GM18870 (cell line): ENCODE measurements around the gene TTYH3.
A peak's percentile ranks its signal among the peaks of the same experiment; 100 is the strongest.
"Not testable (repeated sequence)": the region's sequence is repeated elsewhere in the genome, so short reads cannot be mapped to it uniquely, and the experiment has no call there.

Experiments
- ATAC-seq: cut with Tn5 transposase; IDR thresholded peaks from one replicate; pipeline ENCODE4 v1.9.1; 2021; ENCODE audit warnings: moderate library complexity; ENCODE audit not compliant: unreplicated experiment

TTYH3 gene

DNA sequence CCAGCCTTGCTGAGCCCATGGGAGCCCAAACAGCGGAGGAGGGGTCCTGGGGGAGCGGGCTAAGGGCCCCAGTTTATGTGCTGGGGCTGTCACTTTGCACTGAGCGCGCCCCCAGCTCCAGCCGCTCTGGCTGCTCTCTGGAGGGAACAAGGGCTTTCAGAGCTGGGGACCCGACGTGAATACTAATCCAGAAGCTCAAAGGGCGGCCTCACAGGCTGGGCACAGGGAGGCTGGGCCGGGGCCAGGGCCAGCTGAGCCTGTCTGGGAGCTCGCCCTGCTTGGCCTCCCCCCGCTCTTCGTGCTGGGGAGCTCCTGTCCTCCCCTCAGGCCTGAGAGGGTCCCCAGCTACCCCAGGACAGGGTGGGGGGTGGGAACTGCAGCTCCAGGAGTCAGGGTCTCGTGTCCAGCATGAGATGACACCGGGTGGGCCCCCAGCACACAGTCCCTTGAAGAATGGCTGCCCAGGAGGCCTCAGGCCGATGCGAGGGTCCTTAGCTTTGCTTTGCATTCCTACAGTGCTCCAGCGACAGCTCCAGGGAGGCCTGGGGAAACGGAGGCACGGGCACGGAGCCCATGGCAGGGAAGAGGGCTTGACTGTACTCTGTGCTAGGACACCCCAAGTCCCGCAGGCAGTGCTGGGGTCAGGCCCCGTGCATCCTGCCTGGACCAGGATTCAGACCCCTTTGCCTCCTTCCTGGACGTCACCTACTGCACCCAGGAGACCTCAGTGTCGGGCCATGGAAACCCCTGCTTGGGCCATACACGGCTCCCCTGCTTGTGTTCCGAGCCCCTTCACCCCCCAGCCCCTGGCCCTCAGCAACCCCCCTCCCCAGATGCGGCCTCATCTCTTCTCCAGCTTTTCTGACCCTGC lies 50.4 kb downstream of the TTYH3 start:
- no peak for ATAC-seq

DNA sequence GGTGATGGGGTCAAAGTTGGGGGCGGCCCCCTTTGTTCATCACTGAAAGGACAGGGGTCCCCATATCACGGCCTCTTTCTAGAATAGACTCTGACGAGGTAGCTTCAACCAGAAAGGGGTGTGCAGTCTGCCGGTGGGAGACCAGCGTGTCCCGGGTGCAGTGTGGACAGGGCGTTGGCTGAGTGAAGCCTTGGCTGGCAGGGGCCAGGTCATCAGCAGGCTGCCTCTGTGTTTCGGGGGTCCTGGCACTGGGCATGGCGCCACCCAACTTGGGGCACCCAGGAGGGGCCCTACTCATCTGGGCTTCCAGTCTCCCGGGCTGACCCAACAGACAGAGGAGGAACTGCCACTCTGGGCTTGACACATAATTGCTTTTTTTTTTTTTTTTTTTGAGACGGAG lies 52.7 kb downstream of the TTYH3 start:
- no peak for ATAC-seq

DNA sequence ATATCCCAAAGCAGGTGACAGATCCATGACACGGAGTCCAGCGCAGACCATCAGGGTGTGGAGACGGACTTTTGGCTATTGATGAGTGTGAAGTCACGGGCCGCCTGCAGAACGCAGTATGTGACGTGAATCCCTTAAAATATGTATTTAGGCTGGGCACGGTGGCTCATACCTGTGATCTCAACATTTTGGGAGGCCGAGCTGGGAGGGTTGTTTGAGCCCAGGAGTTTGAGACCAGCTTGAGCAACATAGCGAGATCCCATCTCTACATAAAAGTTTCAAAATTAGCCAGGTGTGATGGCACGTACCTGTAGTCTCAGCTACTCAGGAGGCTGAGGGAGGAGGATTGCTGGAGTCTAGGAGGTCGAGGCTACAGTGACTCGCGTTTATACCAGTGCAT lies 54.3 kb downstream of the TTYH3 start:
- ATAC-seq = no peak

DNA sequence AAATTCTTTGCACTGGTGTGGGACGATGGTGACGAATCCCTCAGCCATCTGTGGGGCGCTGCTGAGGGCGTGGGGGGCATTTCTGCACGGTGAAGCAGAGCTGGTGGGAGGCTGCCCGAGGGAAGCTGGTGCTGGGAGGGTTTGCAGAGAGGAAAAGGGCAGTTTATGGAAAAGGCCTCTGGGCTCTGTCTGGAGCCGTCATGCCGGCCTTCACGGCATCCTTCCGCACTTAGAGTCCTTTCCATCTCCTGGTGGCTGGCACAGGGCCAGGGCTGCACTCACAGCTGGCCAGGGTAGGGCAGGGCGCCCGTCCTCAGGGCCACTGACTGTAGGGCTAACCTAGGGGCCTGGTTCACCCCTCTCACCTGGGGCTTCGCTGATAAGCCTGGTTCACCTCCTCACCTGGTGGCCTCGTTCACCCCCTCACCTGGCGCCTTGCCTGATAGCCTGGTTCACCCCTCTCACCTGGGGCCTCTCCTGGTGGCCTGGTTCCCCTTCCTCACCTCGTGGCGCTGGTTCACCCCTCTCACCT lies 55.6 kb downstream of the TTYH3 start:
- no peak for ATAC-seq

DNA sequence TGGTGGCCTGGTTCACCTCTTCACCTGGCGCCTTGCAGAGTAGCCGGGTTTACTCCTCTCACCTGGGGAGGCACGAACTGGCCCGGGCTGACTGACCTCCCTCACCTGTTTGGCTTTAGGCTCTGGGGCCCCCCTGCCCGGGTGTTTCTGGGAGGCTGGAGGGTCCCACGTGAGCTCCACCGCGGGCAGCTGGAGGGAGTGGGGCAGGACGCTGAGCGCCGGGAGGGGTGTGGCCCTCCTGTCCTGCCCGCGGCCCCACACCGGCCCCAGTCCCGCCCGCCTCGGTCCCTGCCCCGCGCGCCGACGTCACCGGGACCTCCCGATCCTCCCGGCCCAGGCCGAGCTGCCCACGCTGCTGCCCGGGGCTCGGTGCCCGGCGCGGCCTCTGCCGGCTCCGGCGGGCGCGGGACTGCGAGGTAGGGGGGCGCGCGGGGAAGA lies 56.1 kb downstream of the TTYH3 start, which contains the start of gene AMZ1:
Gene AMZ1, plus strand, starts transcription at position 322 of the 438 bp plus-strand sequence. CDS start 12,250 bp downstream, outside the sequence.
- no peak for ATAC-seq

DNA sequence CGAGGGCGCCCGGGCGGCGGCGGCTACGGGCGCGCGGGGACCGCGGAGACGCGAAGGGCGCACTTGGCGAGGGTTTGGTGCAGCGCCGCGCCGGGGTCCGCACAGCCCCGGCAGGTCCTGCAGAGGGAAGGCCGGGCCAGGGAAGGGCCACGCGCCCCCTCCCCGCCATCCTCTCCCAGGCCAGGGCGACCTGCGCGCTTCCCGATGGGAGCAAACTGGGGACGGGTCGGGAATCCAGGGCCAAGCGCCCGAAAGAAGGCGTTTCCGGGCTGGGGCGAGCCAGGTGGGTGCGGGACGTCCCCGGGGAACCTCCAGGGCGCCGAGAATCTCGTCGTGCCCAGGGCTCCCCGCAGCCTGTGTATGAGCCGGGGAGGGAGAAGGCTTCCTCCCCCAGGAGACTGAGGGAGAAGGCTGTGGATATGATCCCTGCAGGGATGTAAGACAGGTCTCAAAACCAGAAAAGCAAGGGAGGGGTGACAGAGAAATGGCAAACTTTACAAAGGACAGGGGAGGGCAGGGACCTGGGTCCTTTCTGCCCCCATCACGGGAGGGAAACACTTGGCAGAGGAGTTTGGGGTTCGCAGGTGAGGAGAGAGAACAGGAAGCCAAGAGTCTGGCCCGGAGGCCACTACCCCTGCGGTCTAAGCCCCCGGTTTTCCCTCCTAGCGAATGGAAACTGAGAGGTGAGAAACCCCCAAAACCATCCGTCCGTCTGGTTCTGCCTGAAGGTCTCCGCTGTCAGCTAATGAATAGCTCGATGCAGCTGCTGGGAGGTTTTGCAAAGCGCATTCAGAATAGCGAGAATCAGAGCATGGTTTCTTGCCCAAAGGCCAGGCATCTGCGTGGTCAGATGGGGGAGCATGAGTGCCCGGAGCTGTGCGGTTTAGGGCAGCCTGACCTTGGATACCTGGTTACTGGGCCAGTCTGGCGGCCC lies 56.9 kb downstream of the TTYH3 start:
- ATAC-seq = peak; percentile 83

DNA sequence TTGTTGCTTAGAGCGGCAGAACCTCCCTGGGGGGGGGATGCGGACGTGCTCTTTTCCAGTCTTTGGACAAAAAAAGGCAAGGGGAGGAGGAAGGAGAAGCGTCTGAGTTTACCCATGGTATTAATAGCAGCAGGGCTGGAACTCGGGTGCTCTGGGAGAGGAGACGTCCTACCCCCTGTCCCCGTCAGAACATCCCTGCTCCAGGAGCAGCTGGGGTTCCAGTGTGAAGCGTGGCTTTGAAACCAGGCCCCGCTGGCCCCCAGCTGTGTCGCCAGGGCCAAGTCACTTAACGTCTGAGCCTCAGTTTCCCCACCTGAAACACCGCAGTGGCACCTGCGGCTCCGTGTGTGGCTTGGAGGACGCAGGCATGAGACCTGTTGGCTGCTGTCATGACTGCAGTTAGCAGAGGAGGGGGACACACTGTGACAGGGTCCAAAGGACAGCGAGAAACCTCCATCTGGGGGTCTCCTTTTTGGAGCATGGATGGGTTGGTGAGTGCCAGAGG lies 57.6 kb downstream of the TTYH3 start:
- no peak for ATAC-seq

DNA sequence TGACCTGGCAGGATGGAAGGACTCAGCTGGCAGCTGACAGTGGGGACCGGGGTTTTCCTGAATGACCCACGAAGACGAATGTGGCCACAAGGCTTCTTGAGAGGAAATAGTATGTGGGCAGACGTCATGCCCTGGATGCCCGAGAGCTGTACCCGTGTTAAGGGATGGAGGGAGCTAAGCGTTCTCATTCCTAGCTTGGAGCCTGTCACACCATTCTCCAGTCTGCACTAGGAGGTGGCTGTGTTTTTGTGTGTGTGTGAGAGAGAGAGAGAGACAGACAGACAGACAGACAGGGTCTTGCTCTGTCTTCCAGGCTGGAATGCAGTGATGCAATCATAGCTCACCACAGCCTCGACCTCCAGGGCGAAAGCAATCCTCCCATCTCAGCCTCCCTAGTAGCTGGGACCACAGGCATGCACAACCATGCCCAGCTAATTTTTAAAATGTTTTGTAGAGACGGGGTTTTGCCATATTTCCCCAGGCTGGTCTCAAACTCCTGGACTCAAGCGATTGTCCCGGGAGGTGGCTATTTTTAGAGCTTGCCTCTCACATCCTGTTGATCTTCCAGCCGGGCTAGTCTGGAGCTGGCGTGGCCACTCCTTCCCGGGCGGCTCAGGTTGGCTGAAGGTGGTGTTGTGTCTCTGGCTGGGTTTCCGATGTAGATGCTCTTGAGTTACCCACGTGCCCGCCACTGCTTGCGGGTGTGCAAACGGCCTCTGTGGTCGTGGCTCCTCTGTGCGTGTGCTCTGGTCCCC lies 58.3 kb downstream of the TTYH3 start:
- no peak for ATAC-seq

DNA sequence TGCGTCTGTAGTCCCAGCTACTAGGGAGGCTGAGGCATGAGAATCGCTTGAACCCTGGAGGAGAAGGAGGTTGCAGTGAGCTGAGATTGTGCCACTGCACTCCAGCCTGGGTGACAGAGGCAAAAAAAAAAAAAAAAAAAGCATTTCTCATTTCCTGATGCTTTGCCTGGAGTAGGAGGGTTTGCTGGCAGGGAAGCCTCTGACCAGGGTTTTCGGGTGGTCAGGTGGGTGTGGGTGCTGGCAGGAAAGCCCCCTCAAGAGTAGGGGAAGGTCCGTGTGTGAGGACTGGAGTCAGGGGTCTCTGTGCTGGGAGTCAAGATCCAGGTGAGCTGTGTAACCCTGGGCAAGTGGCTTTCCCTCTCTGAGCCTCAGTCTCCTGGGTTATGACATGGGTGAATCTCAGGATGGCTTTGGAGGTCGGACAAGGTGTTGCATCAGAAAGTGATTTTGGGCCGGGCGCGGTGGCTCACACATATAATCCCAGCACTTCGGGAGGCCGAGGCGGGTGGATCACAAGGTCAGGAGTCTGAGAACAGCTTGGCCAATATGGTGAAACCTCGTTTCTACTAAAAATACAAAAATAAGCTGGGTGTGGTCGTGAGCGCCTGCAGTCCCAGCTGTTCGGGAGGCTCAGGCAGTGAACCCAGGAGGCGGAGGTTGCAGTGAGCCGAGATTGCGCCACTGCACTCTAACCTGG lies 59.4 kb downstream of the TTYH3 start:
- ATAC-seq = no peak

DNA sequence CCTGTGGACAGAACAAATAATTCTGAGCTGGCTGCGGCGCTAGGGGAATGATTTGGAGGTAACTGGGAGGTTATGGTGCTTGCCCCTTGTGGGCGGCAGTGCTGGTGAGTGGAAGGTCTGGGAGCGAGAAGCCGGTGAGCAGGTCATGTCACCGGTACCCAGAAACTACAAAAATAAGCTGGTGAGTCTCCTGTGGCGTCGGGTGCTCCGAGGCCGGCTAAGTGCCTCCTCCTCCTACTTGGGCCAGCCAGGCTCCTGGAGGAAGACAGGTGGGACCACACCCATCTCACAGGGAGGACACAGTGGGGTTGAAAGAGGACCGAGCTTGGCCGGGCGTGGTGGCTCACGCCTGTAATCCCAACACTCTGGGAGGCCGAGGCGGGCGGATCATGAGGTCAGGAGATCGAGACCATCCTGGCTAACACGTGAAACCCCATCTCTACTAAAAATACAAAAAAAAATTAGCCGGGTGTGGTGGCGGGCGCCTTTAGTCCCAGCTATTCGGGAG lies 60.2 kb downstream of the TTYH3 start:
- not testable (repeated sequence) for ATAC-seq

DNA sequence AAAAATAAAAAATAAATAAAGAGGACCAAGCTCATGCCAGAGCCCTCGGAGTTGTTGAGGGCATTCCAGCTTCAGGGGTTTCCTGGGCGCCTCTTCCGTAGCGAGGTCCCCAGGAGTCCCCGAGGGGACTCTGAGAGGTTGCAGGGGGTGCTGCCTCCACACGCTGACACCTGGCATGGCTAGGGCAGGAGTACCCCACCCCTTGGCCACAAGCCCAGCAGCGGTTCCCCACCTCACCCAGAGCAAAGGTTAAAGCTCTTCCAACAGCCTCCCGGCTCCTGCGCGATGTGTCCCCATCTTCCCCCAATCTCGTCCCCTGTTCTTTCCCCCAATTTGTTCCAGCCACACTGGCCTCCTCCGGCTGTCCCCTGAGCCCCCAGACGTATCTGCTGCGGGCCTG lies 60.8 kb downstream of the TTYH3 start:
- no peak for ATAC-seq

DNA sequence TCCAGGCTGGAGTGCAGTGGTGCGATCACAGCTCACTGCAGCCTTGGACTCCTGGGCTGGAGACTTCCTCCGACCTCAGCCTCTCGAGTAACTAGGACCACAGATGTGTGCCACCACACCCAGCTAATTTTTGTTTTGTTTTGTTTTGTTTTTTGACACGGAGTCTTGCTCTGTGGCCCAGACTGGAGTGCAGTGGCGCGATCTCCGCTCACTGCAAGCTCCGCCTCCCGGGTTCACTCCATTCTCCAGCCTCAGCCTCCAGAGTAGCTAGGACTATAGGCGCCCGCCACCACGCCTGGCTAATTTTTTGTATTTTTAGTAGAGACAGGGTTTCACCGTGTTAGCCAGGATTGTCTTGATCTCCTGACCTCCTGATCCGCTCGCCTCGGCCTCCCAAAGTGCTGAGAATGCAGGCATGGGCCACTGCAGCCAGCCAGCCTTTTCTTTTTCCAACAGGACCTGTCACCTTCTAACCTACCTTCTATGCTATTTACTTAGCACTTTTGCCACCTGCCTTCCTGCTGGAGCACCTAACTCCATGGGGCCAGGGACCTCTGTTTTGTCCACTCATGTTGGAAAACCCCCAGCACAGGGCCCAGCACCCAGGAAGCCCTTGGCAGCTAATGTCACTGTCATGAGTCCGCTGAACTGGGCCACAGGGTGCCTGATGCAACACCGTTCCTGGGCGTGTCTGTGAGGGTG lies 61.8 kb downstream of the TTYH3 start:
- not testable (repeated sequence) for ATAC-seq

DNA sequence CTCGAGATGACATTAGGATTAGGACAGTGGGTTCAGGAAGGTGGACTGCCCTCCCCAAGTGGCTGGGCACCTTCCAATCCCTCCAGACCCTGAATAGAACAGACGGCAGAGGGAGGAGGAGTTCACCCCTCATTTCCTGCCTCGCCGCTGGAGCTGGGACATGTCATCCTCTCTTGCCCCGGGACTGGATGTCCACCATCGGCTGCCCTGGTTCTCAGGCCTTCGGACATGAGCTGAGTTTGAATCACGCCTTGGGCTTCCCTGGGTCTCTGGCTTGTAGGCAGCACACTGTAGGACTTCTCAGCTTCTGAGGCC lies 62.3 kb downstream of the TTYH3 start:
- not testable (repeated sequence) for ATAC-seq

DNA sequence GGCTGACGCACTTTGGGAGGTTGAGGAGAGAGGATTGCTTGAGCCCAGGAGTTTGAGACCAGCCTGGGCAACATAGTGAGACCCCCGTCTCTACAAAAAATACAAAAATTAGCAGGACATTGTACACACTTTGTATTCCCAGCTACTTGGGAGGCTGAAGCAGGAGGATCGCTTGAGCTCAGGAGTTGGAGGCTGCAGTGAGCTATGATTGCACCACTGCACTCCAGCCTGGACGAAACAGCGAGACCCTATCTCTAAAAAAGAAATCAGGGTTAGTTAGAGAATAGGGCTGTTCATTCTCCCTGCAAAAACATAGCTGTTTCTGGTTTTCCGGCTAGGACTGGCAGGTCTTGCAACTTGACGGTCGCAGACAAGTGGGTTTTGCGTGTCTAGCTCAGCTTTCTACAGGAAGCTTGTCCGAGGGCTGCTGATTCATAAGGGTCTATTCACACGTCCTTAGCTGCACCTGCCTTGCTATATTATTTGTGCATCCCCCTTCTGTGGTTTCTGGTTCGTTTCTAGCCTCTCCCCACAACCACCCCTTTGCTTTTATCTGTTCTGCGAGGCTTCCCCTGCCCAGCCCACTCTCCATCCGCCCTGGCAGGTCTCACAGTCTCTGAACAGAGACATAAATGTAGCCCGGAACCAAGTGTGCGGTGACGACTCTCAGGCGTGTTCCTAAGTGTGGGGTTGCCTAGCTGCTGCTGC lies 66.9 kb downstream of the TTYH3 start:
- ATAC-seq = peak; percentile 94

DNA sequence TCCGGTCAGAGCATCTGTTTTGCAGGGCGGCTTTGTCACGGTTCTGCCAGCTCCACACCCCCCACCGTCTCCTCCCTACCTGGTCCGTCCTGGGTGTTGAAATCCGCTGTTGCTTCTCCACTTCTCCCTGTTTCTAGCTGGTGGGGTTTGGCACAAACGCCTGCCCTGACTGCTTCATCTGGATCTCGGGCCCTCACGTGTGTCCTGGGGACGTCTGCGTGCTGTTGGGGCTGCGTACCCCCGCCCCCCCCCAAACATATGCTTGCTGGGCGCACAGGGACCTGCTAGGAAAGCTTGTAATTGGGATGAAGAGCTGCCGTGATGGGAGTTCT lies 67.5 kb downstream of the TTYH3 start:
- no peak for ATAC-seq

DNA sequence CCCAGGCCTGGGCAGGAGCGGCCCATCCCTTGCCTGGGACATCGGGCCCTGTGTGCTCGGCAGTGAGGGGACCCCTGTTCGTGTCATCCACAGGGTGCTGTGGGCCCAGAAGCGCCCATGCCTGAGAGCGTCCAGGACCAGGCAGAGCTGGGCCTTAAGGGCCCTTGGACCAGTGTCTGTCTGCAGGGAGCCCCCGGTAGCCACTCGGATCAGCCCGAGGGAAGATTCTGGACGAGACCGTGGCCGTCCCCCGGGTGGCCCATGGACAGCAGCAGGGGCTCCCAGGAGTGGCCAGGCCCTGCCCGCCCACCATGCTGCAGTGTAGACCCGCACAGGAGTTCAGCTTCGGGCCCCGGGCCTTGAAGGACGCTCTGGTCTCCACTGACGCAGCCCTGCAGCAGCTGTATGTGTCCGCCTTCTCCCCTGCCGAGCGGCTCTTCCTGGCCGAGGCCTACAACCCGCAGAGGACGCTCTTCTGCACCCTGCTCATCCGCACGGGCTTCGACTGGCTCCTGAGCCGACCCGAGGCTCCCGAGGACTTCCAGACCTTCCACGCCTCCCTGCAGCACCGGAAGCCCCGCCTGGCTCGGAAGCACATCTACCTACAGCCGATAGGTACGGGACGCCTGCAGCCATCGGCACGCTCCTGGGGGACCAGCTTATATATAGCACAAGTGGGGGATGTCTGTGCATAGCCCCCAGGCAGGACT lies 68.5 kb downstream of the TTYH3 start:
- no peak for ATAC-seq

DNA sequence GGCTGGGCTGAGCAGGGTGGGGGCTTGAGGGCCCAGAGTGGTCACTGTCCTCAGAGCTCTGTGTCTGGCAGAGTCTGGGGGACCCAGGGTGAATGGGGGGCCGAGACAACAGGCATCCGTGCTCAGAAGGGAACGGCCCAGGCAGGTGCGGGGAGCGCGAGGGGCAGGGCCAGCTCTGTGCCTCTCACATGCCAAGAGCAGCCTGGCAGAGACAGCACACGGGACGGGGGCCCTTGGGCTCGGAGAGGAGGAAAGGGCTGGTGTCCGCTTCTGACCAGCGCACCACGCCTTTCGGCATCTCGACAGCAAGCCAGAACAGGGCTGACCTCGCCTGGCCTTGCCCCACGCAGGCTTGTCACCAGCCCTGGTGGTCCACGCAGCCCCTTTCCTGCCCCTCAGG lies 69.6 kb downstream of the TTYH3 start:
- no peak for ATAC-seq
